Chondrocyte (in vitro differentiated cells): Measurements from ENCODE around the gene RHOC. TPM values are rescaled to one million over a fixed set of nuclear protein-coding genes. Genes with fewer than 3 reads are reported as not detected.

Source experiments
- DNase-seq: peaks from one replicate; pipeline ENCODE4 v3.0.0; 2021; ENCODE audit warnings: mixed read lengths, low spot score
- H3K27ac Mint-ChIP-seq: one replicate; pipeline ENCODE4 v1.8.0; 2021; ENCODE audit warnings: mild to moderate bottlenecking, moderate library complexity, mixed read lengths; ENCODE audit not compliant: unreplicated experiment
- H3K27me3 Mint-ChIP-seq: 2 replicates; pipeline ENCODE4 v1.8.0; 2021; ENCODE audit warnings: low read depth, mixed read lengths
- H3K36me3 Mint-ChIP-seq: 2 replicates; pipeline ENCODE4 v1.8.0; 2021; ENCODE audit warnings: low read depth, mixed read lengths
- H3K4me1 Mint-ChIP-seq: 2 replicates; pipeline ENCODE4 v1.8.0; 2021; ENCODE audit warnings: low read depth, mild to moderate bottlenecking, mixed read lengths
- H3K4me3 Mint-ChIP-seq: one replicate; pipeline ENCODE4 v1.8.0; 2021; ENCODE audit warnings: mild to moderate bottlenecking, moderate library complexity, mixed read lengths; ENCODE audit not compliant: unreplicated experiment
- H3K9me3 Mint-ChIP-seq: 2 replicates; pipeline ENCODE4 v1.8.0; 2021; ENCODE audit warnings: low read depth, mixed read lengths
- CTCF ChIP-seq: fragments of 200-600 bp; sonication (generic); IDR thresholded peaks from 2 replicates; pipeline ENCODE4 v1.5.0; 2021; ENCODE audit warnings: antibody characterized with exemption, mild to moderate bottlenecking, moderate library complexity
- total RNA-seq: library from RNA; stranded (reverse); gene quantifications from 3 replicates; pipeline ENCODE4 v1.2.1, GENCODE V29; 2021

The RHOC gene
- total RNA-seq, 1 donor from 2014 or later, result 446 TPM

- H3K27me3 Mint-ChIP-seq, result no peaks in the 10 kb centered on the region
- no peak for DNase-seq
- TF ChIP-seq CTCF, result no peak
- H3K9me3 Mint-ChIP-seq, result no peaks in the 10 kb centered on the region
- no peak overlapping the region for H3K4me3 Mint-ChIP-seq
- no peak overlapping the region for H3K27ac Mint-ChIP-seq
- peaks cover 22% of the 10 kb centered on the region for H3K36me3 Mint-ChIP-seq
- peaks cover 30% of the 10 kb centered on the region for H3K4me1 Mint-ChIP-seq
These were observed 10.2 kb downstream of the RHOC start for GRCh38 chr1:112696578-112697314.

- DNase-seq, result no peak
- H3K4me3 Mint-ChIP-seq, result no peak overlapping the region
- no peaks in the 10 kb centered on the region for H3K9me3 Mint-ChIP-seq
- H3K36me3 Mint-ChIP-seq, result peaks cover 24% of the 10 kb centered on the region
- no peak for TF ChIP-seq CTCF
- H3K4me1 Mint-ChIP-seq, result peaks cover 16% of the 10 kb centered on the region
- H3K27me3 Mint-ChIP-seq, result no peaks in the 10 kb centered on the region
- H3K27ac Mint-ChIP-seq, result no peak overlapping the region
These were observed 11.7 kb downstream of the RHOC start for GRCh38 chr1:112695276-112695675.

DNA sequence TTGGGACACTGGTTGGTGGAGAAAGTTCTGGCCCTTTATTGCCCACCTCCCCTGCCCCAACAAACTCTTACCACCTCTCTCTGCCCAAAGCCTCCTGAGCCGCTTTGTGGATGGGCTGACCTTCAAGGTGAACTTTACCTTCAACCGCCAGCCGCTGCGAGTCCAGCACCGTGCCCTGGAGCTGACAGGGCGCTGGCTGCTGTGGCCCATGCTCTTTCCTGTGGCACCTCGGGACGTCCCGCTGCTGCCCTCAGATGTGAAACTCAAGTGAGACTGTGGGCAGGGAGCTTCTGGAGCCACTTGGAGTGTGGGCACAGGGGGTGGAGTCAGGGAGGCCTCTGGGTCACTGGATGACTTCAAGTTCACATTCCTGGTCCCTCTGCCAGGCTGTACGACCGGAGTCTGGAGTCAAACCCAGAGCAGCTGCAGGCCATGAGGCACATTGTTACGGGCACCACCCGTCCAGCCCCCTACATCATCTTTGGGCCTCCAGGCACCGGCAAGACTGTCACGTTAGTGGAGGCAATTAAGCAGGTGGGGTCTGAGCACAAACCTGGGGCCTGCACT, 12.5 kb downstream of the RHOC start:
- Mint-ChIP-seq H3K4me1 (peaks cover 7% of the 10 kb centered on the region), H3K9me3 (no peaks in the 10 kb centered on the region), H3K4me3 (no peak overlapping the region), H3K27me3 (no peaks in the 10 kb centered on the region), H3K27ac (no peak overlapping the region), H3K36me3 (peaks cover 23% of the 10 kb centered on the region)
- no peak for DNase-seq
- TF ChIP-seq CTCF, result no peak

DNA sequence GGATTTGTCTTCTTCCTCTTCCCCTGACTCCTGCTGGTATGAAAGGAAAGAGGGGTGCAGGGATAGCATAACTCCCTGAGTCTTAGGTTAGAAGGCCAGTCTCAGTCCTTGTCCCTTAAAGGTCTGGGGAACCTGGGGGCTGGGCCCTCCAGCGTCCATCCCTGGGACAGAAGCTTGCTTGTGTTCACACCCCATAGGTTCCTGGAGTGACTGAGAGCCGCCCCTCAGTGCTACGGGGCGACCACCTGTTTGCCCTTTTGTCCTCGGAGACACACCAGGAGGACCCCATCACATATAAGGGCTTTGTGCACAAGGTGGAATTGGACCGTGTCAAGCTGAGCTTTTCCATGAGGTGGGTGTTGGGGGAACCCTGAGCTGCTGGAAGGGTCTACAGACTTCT, 13.1 kb downstream of the RHOC start:
- peaks cover 3% of the 10 kb centered on the region for H3K4me1 Mint-ChIP-seq
- H3K27ac Mint-ChIP-seq, result no peak overlapping the region
- H3K36me3 Mint-ChIP-seq, result peaks cover 24% of the 10 kb centered on the region
- no peaks in the 10 kb centered on the region for H3K9me3 Mint-ChIP-seq
- no peak for TF ChIP-seq CTCF
- H3K4me3 Mint-ChIP-seq, result no peak overlapping the region
- H3K27me3 Mint-ChIP-seq, result no peaks in the 10 kb centered on the region
- no peak for DNase-seq

DNA sequence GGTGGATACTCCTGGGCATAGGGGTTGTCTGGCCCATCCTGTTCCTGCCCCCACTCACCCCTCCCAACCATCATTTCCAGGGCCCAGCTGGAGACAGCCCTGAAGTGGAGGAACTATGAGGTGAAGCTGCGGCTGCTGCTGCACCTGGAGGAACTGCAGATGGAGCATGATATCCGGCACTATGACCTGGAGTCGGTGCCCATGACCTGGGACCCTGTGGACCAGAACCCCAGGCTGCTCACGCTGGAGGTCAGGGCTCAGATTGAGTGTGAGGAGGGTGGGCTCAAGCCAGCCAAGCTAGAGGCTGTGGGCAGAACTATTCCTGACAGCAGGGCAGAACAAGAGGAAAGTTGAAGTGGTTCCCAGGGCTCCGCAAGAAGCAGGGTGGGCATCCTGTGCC, 14.2 kb downstream of the RHOC start:
- Mint-ChIP-seq H3K9me3 (no peaks in the 10 kb centered on the region), H3K36me3 (peaks cover 22% of the 10 kb centered on the region), H3K27me3 (no peaks in the 10 kb centered on the region), H3K4me1 (no peaks in the 10 kb centered on the region), H3K4me3 (no peak overlapping the region), H3K27ac (no peak overlapping the region)
- DNase-seq, result no peak
- TF ChIP-seq CTCF, result no peak
